ENCODE results near the gene ASB3.

ASB3 gene

DNA sequence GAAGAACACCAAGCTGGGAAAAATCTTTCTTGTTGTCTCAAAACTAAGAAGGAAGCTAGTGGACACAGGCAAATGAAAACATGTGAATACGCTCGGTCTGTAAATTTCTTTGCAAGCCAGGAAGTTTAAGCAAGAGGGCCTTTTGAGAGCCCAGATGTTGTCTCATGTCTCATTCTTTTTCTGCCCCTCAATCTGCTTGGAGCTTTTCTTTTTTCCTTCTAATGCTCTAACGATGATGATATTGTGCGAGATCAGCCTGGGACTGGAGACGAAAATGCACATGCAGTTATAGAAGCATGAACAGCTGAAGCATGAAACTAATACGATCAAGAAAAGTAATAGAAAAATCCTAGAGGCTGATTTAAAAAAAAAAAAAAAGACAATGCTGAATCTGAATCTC lies 157.8 kb downstream of the ASB3 start:
- no peaks in the 10 kb centered on the region for H3K36me3 ChIP-seq (replicated peaks; ENCODE audit: low read depth, low read length)
- no peak overlapping the region for H3K27ac ChIP-seq (ENCODE audit: low read length)
- TF ChIP-seq EZH2phosphoT487 (IDR thresholded peaks at IDR 0.05; ENCODE audit: low read depth) (no peak), CTCF (IDR thresholded peaks at IDR 0.05; ENCODE audit: low read depth, low read length) (no peak)
- H4K20me1 ChIP-seq (ENCODE audit: insufficient read depth, low read length): no peaks in the 10 kb centered on the region
- H3K27me3 ChIP-seq (ENCODE audit: low read depth, low read length): no peaks in the 10 kb centered on the region
- H2AFZ ChIP-seq (ENCODE audit: low read depth, low read length): no peak overlapping the region
- peaks cover 12% of the 10 kb centered on the region for H3K4me1 ChIP-seq (ENCODE audit: low read length)
- no peak overlapping the region for H3K9ac ChIP-seq (ENCODE audit: low read length)
- H3K79me2 ChIP-seq (ENCODE audit: low read length): no peaks in the 10 kb centered on the region
- H3K4me2 ChIP-seq (ENCODE audit: low read length): no peak overlapping the region
- H3K4me3 ChIP-seq (ENCODE audit: low read length): no peak overlapping the region
- no peaks in the 10 kb centered on the region for H3K9me3 ChIP-seq (ENCODE audit: insufficient read depth, low read length)

DNA sequence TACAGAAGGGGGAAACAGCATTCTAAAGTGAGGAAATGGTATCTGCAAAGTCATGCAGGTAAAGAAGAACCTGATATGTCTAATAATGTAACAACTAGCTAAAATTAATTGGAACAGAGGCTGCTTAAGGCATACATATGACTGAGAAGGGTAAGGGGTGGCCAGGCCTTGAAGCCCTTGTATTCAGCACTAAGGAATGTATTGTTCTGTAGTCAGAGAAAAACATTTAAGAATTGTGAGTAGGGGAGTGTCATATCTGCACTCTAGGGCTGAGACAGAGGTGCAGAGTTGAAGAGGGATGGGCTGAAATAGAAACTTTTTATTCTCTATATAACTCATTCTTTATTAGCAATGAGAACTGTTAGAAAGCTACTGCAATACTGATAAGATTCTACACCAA lies 164.6 kb downstream of the ASB3 start:
- Histone ChIP-seq H3K4me3 (ENCODE audit: low read length) (no peak overlapping the region), H3K4me1 (ENCODE audit: low read length) (no peaks in the 10 kb centered on the region), H4K20me1 (ENCODE audit: insufficient read depth, low read length) (no peaks in the 10 kb centered on the region), H3K36me3 (replicated peaks; ENCODE audit: low read depth, low read length) (no peaks in the 10 kb centered on the region), H3K4me2 (ENCODE audit: low read length) (no peak overlapping the region), H3K9ac (ENCODE audit: low read length) (no peak overlapping the region), H3K9me3 (ENCODE audit: insufficient read depth, low read length) (no peaks in the 10 kb centered on the region), H2AFZ (ENCODE audit: low read depth, low read length) (no peak overlapping the region), H3K27me3 (ENCODE audit: low read depth, low read length) (no peaks in the 10 kb centered on the region), H3K27ac (ENCODE audit: low read length) (no peak overlapping the region), H3K79me2 (ENCODE audit: low read length) (no peaks in the 10 kb centered on the region)
- TF ChIP-seq EZH2phosphoT487 (IDR thresholded peaks at IDR 0.05; ENCODE audit: low read depth) (no peak), CTCF (IDR thresholded peaks at IDR 0.05; ENCODE audit: low read depth, low read length) (no peak)

GRCh38 chr2:53620981-53621380 lies 165.8 kb downstream of the ASB3 start:
- H3K4me2 ChIP-seq (ENCODE audit: low read length): no peak overlapping the region
- no peaks in the 10 kb centered on the region for H3K79me2 ChIP-seq (ENCODE audit: low read length)
- no peaks in the 10 kb centered on the region for H3K9me3 ChIP-seq (ENCODE audit: insufficient read depth, low read length)
- no peaks in the 10 kb centered on the region for H3K27me3 ChIP-seq (ENCODE audit: low read depth, low read length)
- no peaks in the 10 kb centered on the region for H3K4me1 ChIP-seq (ENCODE audit: low read length)
- no peak overlapping the region for H2AFZ ChIP-seq (ENCODE audit: low read depth, low read length)
- H3K27ac ChIP-seq (ENCODE audit: low read length): no peak overlapping the region
- no peak overlapping the region for H3K9ac ChIP-seq (ENCODE audit: low read length)
- H3K36me3 ChIP-seq (replicated peaks; ENCODE audit: low read depth, low read length): no peaks in the 10 kb centered on the region
- TF ChIP-seq EZH2phosphoT487 (IDR thresholded peaks at IDR 0.05; ENCODE audit: low read depth) (no peak), CTCF (IDR thresholded peaks at IDR 0.05; ENCODE audit: low read depth, low read length) (no peak)
- no peaks in the 10 kb centered on the region for H4K20me1 ChIP-seq (ENCODE audit: insufficient read depth, low read length)
- no peak overlapping the region for H3K4me3 ChIP-seq (ENCODE audit: low read length)

Data from OCI-LY3 (cell line).